B cell (primary cell): ENCODE measurements around the gene ATP5ME. TPM values are rescaled to one million over a fixed set of nuclear protein-coding genes. Genes with fewer than 3 reads are reported as not detected.

Source experiments
- ATAC-seq: fragments of 200-7000 bp; cut with Tn5 transposase; one replicate; pipeline ENCODE4 v1.10.0; 2021; ENCODE audit warnings: low read depth, mild to moderate bottlenecking, moderate number of reproducible peaks, moderate library complexity
- CTCF ChIA-PET: fragments of 350-600 bp; sonication (Branson Sonifier 250); formaldehyde crosslinking; loops from one replicate; lab custom pipeline; 2021; ENCODE audit warnings: antibody characterized with exemption, inconsistent platforms; lab: Charles Lee
- POLR2A ChIA-PET: fragments of 350-600 bp; sonication (Branson Sonifier 250); formaldehyde crosslinking; loops from one replicate; lab custom pipeline; 2021; ENCODE audit warnings: antibody characterized with exemption; lab: Charles Lee
- DNase-seq: peaks from one replicate; pipeline ENCODE4 v3.0.0; 2013
- H2AFZ ChIP-seq: 2 replicates; pipeline ENCODE4 v1.6.1; 2012; ENCODE audit warnings: mild to moderate bottlenecking, low read depth, low read length; ENCODE audit not compliant: insufficient read depth, poor library complexity, severe bottlenecking
- H3K27ac ChIP-seq, 2 donors: 1 replicate in 1 of 2; 2 replicates in 1 of 2; pipeline ENCODE4 v1.5.1; 2012 to 2013; ENCODE audit warnings: low read length in 2 of 2, mild to moderate bottlenecking in 2 of 2, moderate library complexity in 1 of 2
- H3K27me3 ChIP-seq, 4 experiments: fragments of 200-600 bp in 1 of 4; sonication (generic) in 1 of 4; replicated peaks in 1 of 4; 1 replicate in 2 of 4; 2 replicates in 2 of 4; pipeline versions ENCODE4 v1.6.1 to v1.7.0; 2013 to 2016; ENCODE audit warnings: low read length in 3 of 4, mild to moderate bottlenecking in 2 of 4, mixed read lengths in 1 of 4, moderate library complexity in 1 of 4; ENCODE audit not compliant: insufficient read depth in 4 of 4, control insufficient read depth in 3 of 4; ENCODE audit errors: control extremely low read depth in 1 of 4
- H3K36me3 ChIP-seq, 2 experiments: replicated peaks in 1 of 2; 1 replicate in 1 of 2; 2 replicates in 1 of 2; pipeline versions ENCODE4 v1.6.1 to v1.7.1; 2013; ENCODE audit warnings: low read length in 1 of 2; ENCODE audit not compliant: insufficient read depth in 2 of 2, control insufficient read depth in 1 of 2; ENCODE audit errors: control extremely low read depth in 1 of 2, extremely low read depth in 1 of 2
- H3K4me1 ChIP-seq, 2 donors: fragments of 200-600 bp in 1 of 2; sonication (generic) in 1 of 2; 1 replicate in 1 of 2; 2 replicates in 1 of 2; pipeline versions ENCODE4 v1.5.1 to v1.6.1; 2013 to 2017; ENCODE audit warnings: low read length in 2 of 2; ENCODE audit not compliant: control insufficient read depth in 2 of 2, insufficient read depth in 2 of 2
- H3K4me2 ChIP-seq: replicated peaks from 2 replicates; pipeline ENCODE3; 2012; ENCODE audit warnings: mild to moderate bottlenecking, low read depth, low read length; ENCODE audit not compliant: poor library complexity, severe bottlenecking
- H3K4me3 ChIP-seq, 5 experiments: fragments of 200-600 bp in 1 of 5; sonication (generic) in 1 of 5; 1 replicate in 3 of 5; 2 replicates in 2 of 5; pipeline versions ENCODE4 v1.5.1 to v1.7.0; 2011 to 2016; ENCODE audit warnings: low read length in 4 of 5, mild to moderate bottlenecking in 4 of 5, low read depth in 2 of 5, control low read depth in 1 of 5, moderate library complexity in 1 of 5; ENCODE audit not compliant: insufficient read depth in 1 of 5; ENCODE audit errors: control extremely low read depth in 1 of 5, extremely low read depth in 1 of 5
- H3K79me2 ChIP-seq: fragments of 200-600 bp; sonication (generic); one replicate; pipeline ENCODE4 v1.6.0; 2016; ENCODE audit warnings: low read length; ENCODE audit not compliant: control insufficient read depth, insufficient read depth
- H3K9ac ChIP-seq: fragments of 200-600 bp; sonication (generic); 2 replicates; pipeline ENCODE4 v1.6.1; 2017; ENCODE audit warnings: mild to moderate bottlenecking, low read length, moderate library complexity
- H3K9me3 ChIP-seq, 3 donors: one replicate each; pipeline versions ENCODE4 v1.6.1 to v1.7.1; 2013; ENCODE audit warnings: low read length in 2 of 3; ENCODE audit not compliant: control insufficient read depth in 2 of 3, insufficient read depth in 1 of 3; ENCODE audit errors: control extremely low read depth in 1 of 3
- H4K20me1 ChIP-seq: 2 replicates; pipeline ENCODE4 v1.6.0; 2012; ENCODE audit warnings: mild to moderate bottlenecking, low read length; ENCODE audit not compliant: insufficient read depth, control insufficient read depth, poor library complexity, severe bottlenecking
- H3K27ac Mint-ChIP-seq: one replicate; pipeline ENCODE4 v1.8.0; 2021; ENCODE audit warnings: mixed read lengths
- H3K27me3 Mint-ChIP-seq: one replicate; pipeline ENCODE4 v1.8.0; 2021; ENCODE audit warnings: mixed read lengths
- H3K4me1 Mint-ChIP-seq: one replicate; pipeline ENCODE4 v1.8.0; 2021; ENCODE audit warnings: mixed read lengths
- H3K4me3 Mint-ChIP-seq: one replicate; pipeline ENCODE4 v1.8.0; 2021; ENCODE audit warnings: mixed read lengths
- H3K9me3 Mint-ChIP-seq: one replicate; pipeline ENCODE4 v1.8.0; 2022; ENCODE audit warnings: mixed read lengths; ENCODE audit not compliant: insufficient read depth
- CTCF ChIP-seq: fragments of 200-600 bp; IDR thresholded peaks from one replicate; pipeline ENCODE4 v1.8.0; 2022; ENCODE audit warnings: antibody characterized with exemption, mild to moderate bottlenecking
- EZH2 ChIP-seq: IDR thresholded peaks from 2 replicates; pipeline ENCODE4 v1.6.1; 2012; ENCODE audit warnings: borderline replicate concordance, low read depth, mild to moderate bottlenecking, moderate library complexity, low read length; ENCODE audit not compliant: insufficient read depth, poor library complexity, severe bottlenecking
- WGBS: methylation state at CpG from one replicate; pipeline ENCODE4 v1.1.5; 2013; ENCODE audit warnings: missing lambda C conversion rate; ENCODE audit not compliant: insufficient coverage; 5-methylcytosine and 5-hydroxymethylcytosine counted together
- intact Hi-C: fragments of 100-400 bp; cut with micrococcal nuclease; formaldehyde crosslinking; loops from one replicate; pipeline ENCODE4 v1.10.0; 2022
- polyA plus RNA-seq: library from polyadenylated mRNA; depleted of rRNA; stranded (reverse); fragments of >200 nt; gene quantifications from 2 replicates; pipeline ENCODE4 v1.2.3, GENCODE V29; 2012
- total RNA-seq, 2 donors: library from RNA; stranded (reverse); fragments of 120-200 nt in 1 of 2; gene quantifications; 1 replicate in 1 of 2; 2 replicates in 1 of 2; pipeline versions ENCODE4 v1.2.3 to v1.2.4, GENCODE V29; 2013 to 2022

Gene ATP5ME
- total and polyA plus RNA-seq, 2 donors (not counting 1 experiment from before 2014, with no cell fraction given) = 129 to 153 TPM

- H3K4me3 Mint-ChIP-seq = peak overlapping the region; percentile 85
- intact Hi-C loops = loop anchor here (1.0 to 5.0 kb wide), 2 partner anchors 11 to 326 kb away; partner anchors contain the start of genes ATP5ME, MYL5 and ZNF141
- Histone ChIP-seq H3K4me3 (peak overlapping the region; percentile 68 to 85 (median 78)), H3K9ac (peak overlapping the region; percentile 98), H3K27ac (peak overlapping the region; percentile 55 to 88), H3K79me2 (peaks cover 9% of the 10 kb centered on the region), H3K4me2 (peak overlapping the region; percentile 99), H3K27me3 (no peaks in the 10 kb centered on the region), H4K20me1 (no peaks in the 10 kb centered on the region), H3K36me3 (no peaks in the 10 kb centered on the region), H3K4me1 (peaks cover 9 to 17% of the 10 kb centered on the region in 2 donors), H2AFZ (peak overlapping the region; percentile 96), H3K9me3 (peaks cover 0 to 14% (median 0%) of the 10 kb centered on the region in 3 donors)
- TF ChIP-seq CTCF (peak; percentile 31), EZH2 (no peak)
- peak; percentile 78 for DNase-seq
- H3K9me3 Mint-ChIP-seq = no peaks in the 10 kb centered on the region
- peaks cover 11% of the 10 kb centered on the region for H3K4me1 Mint-ChIP-seq
- POLR2A ChIA-PET = interaction anchor here (0.6 to 1.5 kb wide), 3 partner anchors 10 to 522 kb away, joined by 3 to 11 read pairs (median 4); partner anchors contain the start of genes ATP5ME and MYL5
- peak; percentile 87 for ATAC-seq
- peak overlapping the region; percentile 89 for H3K27ac Mint-ChIP-seq
- CTCF ChIA-PET = interaction anchor here (1.7 kb wide), 1 partner anchor 10 kb away, joined by 5 read pairs; the partner anchor contains the start of genes ATP5ME and MYL5
- WGBS = 1% methylated on average over 80 of the region's 80 CpGs
- H3K27me3 Mint-ChIP-seq = no peaks in the 10 kb centered on the region
These were observed 10.3 kb downstream of the ATP5ME start for GRCh38 chr4:663438-664428.
